Tibial artery (tissue), 4 donors: ENCODE measurements around the gene TBX15.

ENCODE experiments used
- DNase-seq, 2 donors: peaks; one replicate each; pipeline ENCODE4 v3.0.0-alpha.2; 2019
- H3K27ac ChIP-seq, 2 donors: fragments of 200-600 bp; sonication (generic) in 1 of 2; 1 replicate in 1 of 2; 2 replicates in 1 of 2; pipeline ENCODE4 v1.5.1; 2018 to 2019; ENCODE audit warnings: mild to moderate bottlenecking in 1 of 2
- H3K27me3 ChIP-seq, 2 donors: fragments of 200-600 bp; sonication (generic) in 1 of 2; one replicate each; pipeline versions ENCODE4 v1.5.1 to v1.6.0; 2016 to 2019
- H3K36me3 ChIP-seq, 3 donors: fragments of 200-600 bp; sonication (generic) in 2 of 3; one replicate each; pipeline ENCODE4 v1.5.1; 2016 to 2019; ENCODE audit warnings: mild to moderate bottlenecking in 2 of 3
- H3K4me1 ChIP-seq, 4 donors: fragments of 200-600 bp; sonication (generic) in 2 of 4; 1 replicate in 3 of 4; 2 replicates in 1 of 4; pipeline ENCODE4 v1.5.1; 2016 to 2019
- H3K4me3 ChIP-seq, 2 donors: fragments of 200-600 bp; sonication (generic) in 1 of 2; 1 replicate in 1 of 2; 2 replicates in 1 of 2; pipeline ENCODE4 v1.5.1; 2018 to 2019; ENCODE audit warnings: mild to moderate bottlenecking in 2 of 2
- H3K9me3 ChIP-seq, 3 donors: fragments of 200-600 bp; sonication (generic) in 1 of 3; one replicate each; pipeline ENCODE4 v1.5.1; 2016 to 2019
- CTCF ChIP-seq, 2 experiments: fragments of 200-600 bp in 1 of 2; fragments of 450-650 bp in 1 of 2; IDR thresholded peaks; one replicate each; pipeline ENCODE4 v1.5.1; 2017 to 2019; ENCODE audit warnings: antibody characterized with exemption in 2 of 2, mild to moderate bottlenecking in 1 of 2, moderate library complexity in 1 of 2
- intact Hi-C: fragments of 100-400 bp; cut with DNase I; formaldehyde crosslinking; loops from one replicate; pipeline ENCODE4 v1.15.0; 2023; ENCODE audit warnings: low total_unique reads

TBX15 gene

DNA sequence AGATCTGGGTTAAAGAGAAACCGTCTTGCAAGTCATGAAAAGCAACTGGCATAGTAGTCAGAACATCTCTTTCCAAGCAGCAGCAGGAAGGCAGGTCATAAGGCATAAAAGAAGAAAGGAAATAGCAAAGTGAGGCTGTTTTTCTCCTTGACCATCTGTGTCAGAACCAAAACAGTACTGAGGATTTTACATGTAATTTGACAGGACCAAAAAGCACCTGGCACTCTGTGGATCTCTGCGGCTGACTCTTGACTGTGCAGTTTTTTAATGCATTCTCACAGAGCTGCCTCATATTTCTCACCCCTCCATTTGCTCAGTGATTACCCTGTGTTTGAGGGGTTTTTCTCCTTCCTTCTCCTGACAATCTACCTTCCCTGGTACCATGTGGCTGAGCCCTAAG lies 17.7 kb downstream of the TBX15 start:
- H3K36me3 ChIP-seq = no peaks in the 10 kb centered on the region
- intact Hi-C loops = no loop called here
- TF ChIP-seq CTCF (IDR thresholded peaks at IDR 0.05) = no peak

GRCh38 chr1:118963456-118964430 lies 24.4 kb downstream of the TBX15 start:
- Histone ChIP-seq H3K4me1 (peaks cover 0 to 89% (median 39%) of the 10 kb centered on the region in 4 donors), H3K36me3 (no peaks in the 10 kb centered on the region), H3K9me3 (no peaks in the 10 kb centered on the region), H3K27ac (peak overlapping the region in 1 of 2 donors; percentile 10), H3K4me3 (no peak overlapping the region), H3K27me3 (no peaks in the 10 kb centered on the region)
- peak in 1 of 2 donors; percentile 70 for DNase-seq
- intact Hi-C loops = no loop called here
- TF ChIP-seq CTCF (IDR thresholded peaks at IDR 0.05) = no peak

More for the DNA sequence above, 17.7 kb downstream of the TBX15 start:
- DNase-seq = no peak
- Histone ChIP-seq H3K4me1 (peaks cover 0 to 100% (median 53%) of the 10 kb centered on the region in 4 donors), H3K27me3 (no peaks in the 10 kb centered on the region), H3K4me3 (no peak overlapping the region), H3K9me3 (no peaks in the 10 kb centered on the region), H3K27ac (peak overlapping the region in 1 of 2 donors; percentile 95)

- DNase-seq = no peak
- Histone ChIP-seq H3K4me3 (no peak overlapping the region), H3K27me3 (no peaks in the 10 kb centered on the region), H3K27ac (no peak overlapping the region), H3K9me3 (no peaks in the 10 kb centered on the region), H3K36me3 (no peaks in the 10 kb centered on the region), H3K4me1 (peaks cover 0 to 85% (median 37%) of the 10 kb centered on the region in 4 donors)
- intact Hi-C loops = no loop called here
- no peak for TF ChIP-seq CTCF (IDR thresholded peaks at IDR 0.05)
These were observed 25.0 kb downstream of the TBX15 start for GRCh38 chr1:118963138-118963455.

DNA sequence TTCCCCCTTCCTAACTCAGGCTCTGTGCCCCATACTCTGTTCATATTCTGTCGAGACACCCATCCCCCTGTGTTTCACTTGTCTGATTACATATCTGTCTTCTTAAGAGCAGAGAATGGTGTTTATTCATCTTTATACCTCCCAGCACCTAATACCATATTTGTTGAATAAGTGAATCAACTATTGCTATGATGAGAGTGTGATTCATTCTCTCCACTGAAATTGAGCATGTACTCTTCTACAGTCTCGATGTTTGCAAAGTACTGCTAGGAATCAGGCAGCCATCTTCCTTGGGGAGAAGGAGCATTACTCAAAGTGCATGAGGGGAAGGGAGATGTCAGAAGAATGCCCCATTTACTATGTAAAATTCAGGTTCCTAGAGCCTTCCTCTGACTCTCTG lies 27.0 kb downstream of the TBX15 start:
- intact Hi-C loops = no loop called here
- Histone ChIP-seq H3K4me1 (peaks cover 0 to 65% (median 22%) of the 10 kb centered on the region in 4 donors), H3K36me3 (no peaks in the 10 kb centered on the region), H3K27ac (peak overlapping the region in 1 of 2 donors; percentile 25), H3K9me3 (no peaks in the 10 kb centered on the region), H3K27me3 (no peaks in the 10 kb centered on the region), H3K4me3 (no peak overlapping the region)
- TF ChIP-seq CTCF (IDR thresholded peaks at IDR 0.05) = no peak
- DNase-seq = no peak

DNA sequence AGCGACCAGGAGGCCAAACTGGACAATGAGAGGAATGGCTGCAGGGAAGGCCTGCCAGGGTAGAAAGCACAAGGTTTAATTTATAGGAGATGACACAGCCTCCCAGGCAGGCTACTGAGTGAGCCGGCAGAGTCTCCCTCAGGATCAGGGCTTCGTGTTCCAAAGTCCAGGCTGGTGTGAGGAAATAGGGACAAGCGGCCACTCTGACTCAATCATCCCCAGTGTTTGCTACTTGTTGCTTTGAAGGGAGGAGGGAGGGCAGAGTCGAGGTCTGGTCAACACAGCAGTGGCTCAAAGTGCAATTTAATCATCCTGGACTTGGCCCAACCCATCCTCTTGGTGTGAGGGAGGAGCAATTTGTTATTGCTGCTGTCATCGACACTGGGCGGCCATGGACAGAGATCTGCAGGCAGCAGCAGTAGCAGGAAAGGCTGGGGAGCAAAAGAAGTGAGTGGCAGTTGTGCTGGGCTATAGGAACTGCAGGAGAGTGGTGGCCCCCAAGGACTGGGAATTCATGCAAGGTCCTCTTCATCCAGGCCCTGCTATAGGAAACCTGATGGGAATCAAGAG lies 27.5 kb downstream of the TBX15 start:
- DNase-seq = peak; percentile 88 to 89
- peak overlapping the region; percentile 36 to 46 for H3K27ac ChIP-seq
- intact Hi-C loops = no loop called here

More for the DNA sequence above, 27.5 kb downstream of the TBX15 start:
- TF ChIP-seq CTCF (IDR thresholded peaks at IDR 0.05) = no peak
- Histone ChIP-seq H3K9me3 (no peaks in the 10 kb centered on the region), H3K36me3 (no peaks in the 10 kb centered on the region), H3K4me3 (no peak overlapping the region), H3K4me1 (peaks cover 0 to 60% (median 18%) of the 10 kb centered on the region in 4 donors), H3K27me3 (no peaks in the 10 kb centered on the region)
